KOPT-K1 (cell line): ENCODE measurements around the gene DCUN1D2.
A peak's percentile ranks its signal among the peaks of the same experiment; 100 is the strongest.

ENCODE experiments used
- H3K27ac ChIP-seq: fragments of 200-600 bp; sonication (generic); 2 replicates; pipeline ENCODE4 v1.5.1; 2016; ENCODE audit warnings: antibody characterized with exemption, mild to moderate bottlenecking, low read depth, low read length; ENCODE audit not compliant: poor library complexity, severe bottlenecking
- H3K36me3 ChIP-seq: fragments of 200-600 bp; sonication (generic); 2 replicates; pipeline ENCODE4 v1.5.1; 2017; ENCODE audit warnings: antibody characterized with exemption, mild to moderate bottlenecking, low read length, moderate library complexity; ENCODE audit not compliant: insufficient read depth
- H3K9me3 ChIP-seq: fragments of 200-600 bp; sonication (generic); 2 replicates; pipeline ENCODE4 v1.5.1; 2017; ENCODE audit warnings: antibody characterized with exemption, low read length, mild to moderate bottlenecking; ENCODE audit not compliant: insufficient read depth, poor library complexity, severe bottlenecking

The DCUN1D2 gene

GRCh38 chr13:113507505-113508345, 17.2 kb upstream of the DCUN1D2 start:
- peaks cover 60% of the 10 kb centered on the region for H3K36me3 ChIP-seq

GRCh38 chr13:113506871-113507388, 16.4 kb upstream of the DCUN1D2 start:
- Histone ChIP-seq H3K9me3 (no peaks in the 10 kb centered on the region), H3K27ac (no peak overlapping the region), H3K36me3 (peaks cover 68% of the 10 kb centered on the region)

More at GRCh38 chr13:113507505-113508345, 17.2 kb upstream of the DCUN1D2 start:
- no peaks in the 10 kb centered on the region for H3K9me3 ChIP-seq
- H3K27ac ChIP-seq: no peak overlapping the region

GRCh38 chr13:113506025-113506685, 15.6 kb upstream of the DCUN1D2 start:
- peaks cover 69% of the 10 kb centered on the region for H3K36me3 ChIP-seq
- no peaks in the 10 kb centered on the region for H3K9me3 ChIP-seq
- H3K27ac ChIP-seq: no peak overlapping the region

- Histone ChIP-seq H3K36me3 (peaks cover 84% of the 10 kb centered on the region), H3K9me3 (no peaks in the 10 kb centered on the region), H3K27ac (no peak overlapping the region)
Observed at GRCh38 chr13:113502686-113503085, 12.2 kb upstream of the DCUN1D2 start.

GRCh38 chr13:113500530-113501265, 10.2 kb upstream of the DCUN1D2 start:
- H3K27ac ChIP-seq: no peak overlapping the region
- H3K36me3 ChIP-seq: peaks cover 100% of the 10 kb centered on the region
- H3K9me3 ChIP-seq: peaks cover 7% of the 10 kb centered on the region

- H3K27ac ChIP-seq: no peak overlapping the region
- peaks cover 100% of the 10 kb centered on the region for H3K36me3 ChIP-seq
- H3K9me3 ChIP-seq: peaks cover 7% of the 10 kb centered on the region
Observed at GRCh38 chr13:113499936-113500335, 9.4 kb upstream of the DCUN1D2 start.

- Histone ChIP-seq H3K36me3 (peaks cover 97% of the 10 kb centered on the region), H3K27ac (no peak overlapping the region), H3K9me3 (peaks cover 7% of the 10 kb centered on the region)
Observed at GRCh38 chr13:113498905-113499304, 8.4 kb upstream of the DCUN1D2 start.

GRCh38 chr13:113497217-113497616, 6.7 kb upstream of the DCUN1D2 start:
- Histone ChIP-seq H3K36me3 (peaks cover 80% of the 10 kb centered on the region), H3K9me3 (peaks cover 7% of the 10 kb centered on the region), H3K27ac (no peak overlapping the region)

GRCh38 chr13:113495494-113496210, 5.1 kb upstream of the DCUN1D2 start:
- Histone ChIP-seq H3K9me3 (peaks cover 7% of the 10 kb centered on the region), H3K36me3 (peaks cover 64% of the 10 kb centered on the region), H3K27ac (no peak overlapping the region)

- Histone ChIP-seq H3K27ac (no peak overlapping the region), H3K9me3 (peaks cover 7% of the 10 kb centered on the region), H3K36me3 (peaks cover 42% of the 10 kb centered on the region)
Observed at GRCh38 chr13:113493315-113493951, 2.9 kb upstream of the DCUN1D2 start.

GRCh38 chr13:113491982-113492381, 1.5 kb upstream of the DCUN1D2 start:
- H3K36me3 ChIP-seq: peaks cover 33% of the 10 kb centered on the region
- H3K9me3 ChIP-seq: peaks cover 2% of the 10 kb centered on the region
- no peak overlapping the region for H3K27ac ChIP-seq

- peak overlapping the region; percentile 79 for H3K27ac ChIP-seq
Observed at GRCh38 chr13:113491418-113491883, 940 bp upstream of the DCUN1D2 start.

GRCh38 chr13:113489549-113490495, 689 bp downstream of the DCUN1D2 start:
- Histone ChIP-seq H3K36me3 (peaks cover 22% of the 10 kb centered on the region), H3K27ac (peak overlapping the region; percentile 79), H3K9me3 (no peaks in the 10 kb centered on the region)

More at GRCh38 chr13:113491418-113491883, 940 bp upstream of the DCUN1D2 start:
- H3K9me3 ChIP-seq: no peaks in the 10 kb centered on the region
- peaks cover 33% of the 10 kb centered on the region for H3K36me3 ChIP-seq
